Measurements from ENCODE around the gene EEF2K. TPM values are rescaled to one million over a fixed set of nuclear protein-coding genes. Genes with fewer than 3 reads are reported as not detected.
A peak's percentile ranks its signal among the peaks of the same experiment; 100 is the strongest.

Gene EEF2K
- total RNA-seq, 2 experiments from 2014 or later, result 23.0 to 24.1 TPM

DNA sequence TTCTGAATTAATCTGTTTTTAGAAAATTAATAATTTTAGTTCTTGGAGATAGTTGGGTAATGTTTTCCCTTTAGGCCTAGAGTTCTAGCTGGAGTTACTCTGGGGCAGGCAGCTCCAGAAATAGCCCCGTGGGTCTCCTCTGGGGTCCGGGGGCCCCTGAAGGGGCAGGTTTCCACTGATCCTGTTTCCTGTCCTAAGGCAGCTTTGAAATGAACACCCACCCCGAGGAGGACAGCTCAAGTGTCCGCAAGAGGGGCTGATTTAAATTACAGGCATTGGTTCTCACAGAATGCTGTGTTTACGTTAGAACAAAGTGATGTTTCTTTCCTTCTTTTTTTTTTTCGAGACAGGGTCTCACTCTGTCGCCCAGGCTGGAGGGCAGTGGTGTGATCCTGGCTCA, 23.8 kb downstream of the EEF2K start:
- peaks cover 14% of the 10 kb centered on the region for H3K36me3 Mint-ChIP-seq
- H3K27ac Mint-ChIP-seq, result no peak overlapping the region
- POLR2A ChIA-PET, result no interaction called here
- no peaks in the 10 kb centered on the region for H3K9me3 Mint-ChIP-seq
- no peak for DNase-seq
- H3K27me3 Mint-ChIP-seq, result no peaks in the 10 kb centered on the region
- H3K4me3 Mint-ChIP-seq, result no peak overlapping the region
- peaks cover 10% of the 10 kb centered on the region for H3K4me1 Mint-ChIP-seq (ENCODE audit: low read depth)
- CTCF ChIA-PET, result interaction anchor here (0.7 kb wide), 2 partner anchors 15 to 89 kb away, joined by 3 to 5 read pairs; no protein-coding TSS in a partner anchor
- intact Hi-C loops (cut with micrococcal nuclease), result no loop called here

DNA sequence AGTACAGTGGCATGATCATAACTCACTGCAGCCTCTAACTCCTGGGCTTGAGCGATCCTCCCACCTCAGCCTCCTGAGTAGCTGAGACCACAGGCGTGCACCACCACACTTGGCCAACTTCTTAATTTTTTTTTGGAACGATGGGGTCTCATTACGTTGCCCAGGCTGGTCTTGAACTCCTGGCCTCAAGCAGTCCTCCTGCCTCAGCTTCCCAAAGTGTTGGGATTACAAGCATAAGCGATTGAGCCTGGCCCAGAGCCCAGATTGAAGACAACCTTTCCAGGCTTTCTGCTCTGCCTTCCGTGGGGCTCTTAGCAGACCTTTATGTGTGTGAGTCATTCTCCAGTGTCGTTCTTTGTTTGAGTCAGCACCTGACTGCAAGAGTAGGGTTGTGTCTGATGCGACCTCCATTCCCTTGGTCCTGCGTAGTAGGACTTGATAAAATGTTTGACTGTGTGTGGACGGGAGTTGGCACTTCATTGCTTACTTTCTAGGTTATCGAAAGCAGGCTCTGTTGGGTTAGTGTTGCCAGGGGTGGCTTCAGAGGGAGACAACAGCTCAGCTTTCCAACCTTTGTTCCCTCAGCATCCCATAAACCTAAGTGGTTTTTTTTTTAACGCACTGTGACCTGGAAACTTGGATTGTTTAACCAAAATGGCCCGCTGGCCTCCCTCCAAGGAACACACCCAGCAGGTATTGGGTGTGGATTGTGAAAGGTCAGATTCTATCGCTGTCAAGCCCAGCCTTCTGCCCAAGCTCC, 26.4 kb downstream of the EEF2K start:
- DNase-seq, result peak; percentile 61
- no peak overlapping the region for H3K27ac Mint-ChIP-seq
- intact Hi-C loops (cut with micrococcal nuclease), result no loop called here
- peaks cover 10% of the 10 kb centered on the region for H3K4me1 Mint-ChIP-seq (ENCODE audit: low read depth)
- no peaks in the 10 kb centered on the region for H3K9me3 Mint-ChIP-seq
- H3K27me3 Mint-ChIP-seq, result no peaks in the 10 kb centered on the region
- ChIA-PET CTCF (interaction anchor here (1.2 kb wide), 1 partner anchor 26 kb away, joined by 3 read pairs; the partner anchor contains the start of gene EEF2K), POLR2A (no interaction called here)
- no peak overlapping the region for H3K4me3 Mint-ChIP-seq
- peaks cover 14% of the 10 kb centered on the region for H3K36me3 Mint-ChIP-seq

DNA sequence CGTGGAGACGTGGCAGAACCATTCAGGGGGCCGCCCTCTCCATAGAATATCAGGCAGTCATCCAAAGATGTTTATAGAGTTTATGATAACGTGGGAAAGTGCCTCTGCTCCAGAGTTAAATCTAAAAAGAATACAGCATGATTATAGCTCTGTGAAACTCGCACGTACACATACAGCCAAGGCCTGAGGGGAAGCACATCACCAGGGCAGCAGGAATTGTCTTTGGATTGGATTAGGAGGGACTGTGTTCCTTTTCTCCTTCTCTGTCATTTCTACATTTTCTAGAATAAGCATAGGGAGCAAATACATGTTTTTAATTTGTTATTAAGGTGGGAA, 26.9 kb downstream of the EEF2K start:
- H3K27me3 Mint-ChIP-seq, result no peaks in the 10 kb centered on the region
- CTCF ChIA-PET, result interaction anchor here (0.5 to 1.2 kb wide), 2 partner anchors 27 to 64 kb away, joined by 3 read pairs; partner anchors contain the start of genes EEF2K and POLR3E
- intact Hi-C loops (cut with micrococcal nuclease), result no loop called here

DNA sequence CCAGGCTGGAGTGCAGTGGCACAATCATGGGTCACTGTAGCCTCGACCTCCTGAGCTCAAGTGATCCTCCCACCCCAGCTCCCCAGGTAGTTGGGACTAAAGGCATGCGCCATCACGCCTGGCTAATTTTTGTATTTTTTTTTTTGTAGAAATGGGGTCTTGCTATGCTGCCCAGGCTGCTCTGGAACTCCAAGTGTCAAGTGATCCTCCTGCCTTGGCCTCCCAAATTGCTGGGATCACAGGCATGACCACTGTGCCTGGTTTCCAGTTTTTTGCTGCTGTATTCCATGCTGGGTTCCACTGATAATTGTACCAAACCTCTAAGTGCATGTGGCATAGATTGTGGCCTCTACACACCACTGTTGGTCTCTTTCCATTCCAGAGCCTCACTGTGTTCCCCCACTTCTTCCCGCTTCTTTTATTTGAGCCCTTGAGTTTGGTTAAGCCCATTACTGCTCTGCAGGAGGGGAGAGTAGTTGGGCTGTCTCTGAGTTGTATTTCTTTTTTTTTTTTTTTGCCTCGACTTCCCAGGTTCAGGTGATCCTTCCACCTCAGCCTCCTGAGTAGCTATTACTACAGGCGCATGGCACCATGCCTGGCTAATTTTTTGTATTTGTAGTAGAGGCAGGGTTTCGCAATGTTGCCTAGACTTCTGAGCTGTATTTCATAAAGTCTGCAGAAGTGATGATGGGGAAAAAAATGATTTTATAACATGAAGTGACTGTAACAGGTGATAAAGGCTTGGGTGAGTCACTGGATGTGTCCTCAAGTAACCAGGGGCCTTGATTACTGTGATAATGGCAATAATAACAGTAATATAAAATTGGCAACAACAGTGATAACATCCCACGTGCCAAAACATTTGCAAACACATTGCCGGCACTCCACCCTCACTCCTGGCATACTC, 30.0 kb downstream of the EEF2K start:
- H3K4me3 Mint-ChIP-seq, result no peak overlapping the region
- intact Hi-C loops (cut with micrococcal nuclease), result no loop called here
- ChIA-PET POLR2A (no interaction called here), CTCF (no interaction called here)
- no peak for DNase-seq
- peaks cover 11% of the 10 kb centered on the region for H3K36me3 Mint-ChIP-seq
- no peaks in the 10 kb centered on the region for H3K27me3 Mint-ChIP-seq
- H3K27ac Mint-ChIP-seq, result no peak overlapping the region
- no peaks in the 10 kb centered on the region for H3K9me3 Mint-ChIP-seq
- H3K4me1 Mint-ChIP-seq (ENCODE audit: low read depth), result peaks cover 30% of the 10 kb centered on the region

More for the DNA sequence above, 26.9 kb downstream of the EEF2K start:
- Mint-ChIP-seq H3K27ac (no peak overlapping the region), H3K9me3 (no peaks in the 10 kb centered on the region), H3K4me3 (no peak overlapping the region), H3K36me3 (peaks cover 16% of the 10 kb centered on the region), H3K4me1 (ENCODE audit: low read depth) (peaks cover 10% of the 10 kb centered on the region)
- POLR2A ChIA-PET, result no interaction called here
- DNase-seq, result no peak

DNA sequence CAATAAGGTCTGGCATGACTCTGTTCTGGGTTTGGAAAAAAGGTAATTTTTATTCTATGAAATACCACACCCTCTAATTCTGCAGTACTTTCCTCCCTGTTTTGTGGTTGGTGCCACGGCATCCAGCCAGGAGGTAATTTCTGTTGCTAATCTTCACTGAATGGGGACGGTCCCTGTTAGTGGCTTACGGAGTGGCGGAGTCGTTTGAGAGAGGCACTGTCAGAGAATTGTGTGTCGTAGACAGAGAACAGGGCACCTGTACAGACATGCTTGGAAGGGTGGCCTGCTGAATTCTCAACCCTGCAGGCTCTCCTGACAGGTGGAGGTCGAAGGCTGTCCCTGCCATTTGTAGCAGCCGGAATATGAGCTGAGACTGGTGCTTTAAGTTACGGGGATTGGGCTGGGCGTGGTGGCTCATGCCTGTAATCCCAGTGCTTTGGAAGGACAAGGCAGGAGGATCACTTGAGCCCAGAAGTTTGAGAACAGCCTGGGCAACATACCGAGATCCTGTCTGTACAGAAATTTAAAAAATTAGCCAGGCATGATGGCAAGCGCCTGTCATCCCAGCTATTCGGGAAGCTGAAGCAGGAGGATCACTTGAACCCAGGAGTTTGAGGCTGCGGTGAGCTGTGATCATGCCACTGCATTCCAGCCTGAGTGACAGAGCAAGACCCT, 33.2 kb downstream of the EEF2K start:
- ChIA-PET CTCF (interaction anchor here (0.6 kb wide), 2 partner anchors 20 to 57 kb away, joined by 3 to 4 read pairs; no protein-coding TSS in a partner anchor), POLR2A (no interaction called here)
- no peaks in the 10 kb centered on the region for H3K27me3 Mint-ChIP-seq
- no peak overlapping the region for H3K27ac Mint-ChIP-seq
- H3K4me1 Mint-ChIP-seq (ENCODE audit: low read depth), result peaks cover 21% of the 10 kb centered on the region
- peaks cover 4% of the 10 kb centered on the region for H3K36me3 Mint-ChIP-seq
- H3K9me3 Mint-ChIP-seq, result no peaks in the 10 kb centered on the region
- H3K4me3 Mint-ChIP-seq, result no peak overlapping the region
- no peak for DNase-seq
- intact Hi-C loops (cut with micrococcal nuclease), result no loop called here

DNA sequence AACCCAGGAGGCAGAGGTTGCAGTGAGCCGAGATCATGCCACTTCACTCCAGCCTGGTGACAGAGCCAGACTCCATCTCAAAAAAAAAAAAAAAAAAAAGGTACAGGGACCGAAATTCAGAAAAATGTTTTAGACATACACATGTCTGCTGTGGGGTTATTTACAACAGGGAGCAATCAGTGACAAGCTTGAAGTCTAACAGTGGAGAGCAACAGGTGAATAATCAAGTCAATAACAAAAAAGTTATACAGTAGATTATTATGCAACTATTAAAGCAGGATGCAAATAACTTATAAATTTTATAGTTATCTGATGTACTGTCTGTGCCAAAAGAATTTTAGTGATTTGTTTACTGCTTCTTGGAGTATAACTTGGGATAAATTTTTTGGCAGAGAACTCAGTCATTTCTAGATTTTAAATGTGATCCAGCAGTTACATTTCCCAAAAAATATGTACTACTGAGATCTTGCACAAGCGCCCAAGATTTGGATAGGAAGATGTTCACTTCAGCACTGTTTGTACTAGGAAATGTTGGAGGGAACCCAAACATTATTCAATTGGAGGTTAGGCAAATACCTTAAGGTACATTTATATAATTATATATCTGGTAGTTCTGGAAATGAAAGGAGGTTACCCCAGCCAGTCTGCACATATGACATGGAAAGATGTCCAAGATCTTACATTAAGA, 34.1 kb downstream of the EEF2K start:
- Mint-ChIP-seq H3K9me3 (no peaks in the 10 kb centered on the region), H3K36me3 (peaks cover 4% of the 10 kb centered on the region), H3K27me3 (no peaks in the 10 kb centered on the region), H3K4me1 (ENCODE audit: low read depth) (peaks cover 21% of the 10 kb centered on the region), H3K4me3 (no peak overlapping the region), H3K27ac (peak overlapping the region; percentile 80)
- intact Hi-C loops (cut with micrococcal nuclease), result loop anchor here (2.0 kb wide), 2 partner anchors 33 to 57 kb away; partner anchors contain the start of genes EEF2K and POLR3E
- ChIA-PET POLR2A (no interaction called here), CTCF (no interaction called here)
- no peak for DNase-seq

DNA sequence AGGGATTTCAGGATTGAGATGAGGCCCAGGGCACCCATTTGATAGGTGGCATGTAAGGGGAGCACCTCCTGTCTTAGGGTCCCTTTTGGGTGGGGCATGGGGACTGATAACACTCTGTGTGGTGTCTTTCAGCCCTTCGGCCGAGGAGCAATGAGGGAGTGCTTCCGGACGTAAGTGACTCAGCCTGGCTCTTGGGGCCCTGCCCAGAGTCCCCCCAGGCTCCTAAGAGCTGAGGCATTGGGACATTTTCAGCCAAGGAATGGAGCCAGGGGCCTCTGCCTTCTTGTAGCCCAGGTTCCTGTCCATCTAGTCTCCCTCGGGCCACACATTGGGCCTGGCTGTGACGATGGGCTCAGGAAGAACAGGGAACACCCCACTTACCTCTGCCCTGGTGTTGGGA, 44.4 kb downstream of the EEF2K start:
- intact Hi-C loops (cut with micrococcal nuclease), result no loop called here
- Mint-ChIP-seq H3K4me3 (no peak overlapping the region), H3K9me3 (peaks cover 5% of the 10 kb centered on the region), H3K4me1 (ENCODE audit: low read depth) (peaks cover 2% of the 10 kb centered on the region), H3K36me3 (peaks cover 38% of the 10 kb centered on the region), H3K27ac (no peak overlapping the region), H3K27me3 (no peaks in the 10 kb centered on the region)
- ChIA-PET POLR2A (no interaction called here), CTCF (no interaction called here)
- DNase-seq, result no peak

DNA sequence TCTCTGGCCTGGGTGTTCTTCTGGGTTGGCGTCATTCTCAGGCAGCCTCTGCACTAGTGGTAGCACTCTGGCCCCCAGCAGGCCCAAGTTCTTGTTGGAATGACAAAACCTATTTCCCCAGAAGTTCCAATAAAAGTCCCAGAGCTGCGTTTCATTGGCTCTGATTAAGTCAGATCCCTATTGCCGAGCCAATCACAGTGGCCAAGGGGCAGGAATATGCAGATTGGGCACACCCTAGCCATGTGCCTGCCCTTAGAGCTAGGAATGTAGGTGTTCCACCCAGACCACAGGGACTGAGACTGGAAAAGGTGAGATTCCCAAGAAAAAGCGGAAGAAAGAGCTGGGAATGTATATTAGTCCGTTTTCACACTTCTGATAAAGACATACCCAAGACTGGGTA, 46.2 kb downstream of the EEF2K start:
- peaks cover 47% of the 10 kb centered on the region for H3K36me3 Mint-ChIP-seq
- H3K9me3 Mint-ChIP-seq, result peaks cover 5% of the 10 kb centered on the region
- DNase-seq, result no peak
- H3K4me1 Mint-ChIP-seq (ENCODE audit: low read depth), result peaks cover 2% of the 10 kb centered on the region
- ChIA-PET CTCF (no interaction called here), POLR2A (no interaction called here)
- intact Hi-C loops (cut with micrococcal nuclease), result no loop called here
- no peak overlapping the region for H3K4me3 Mint-ChIP-seq
- H3K27me3 Mint-ChIP-seq, result no peaks in the 10 kb centered on the region
- H3K27ac Mint-ChIP-seq, result no peak overlapping the region

DNA sequence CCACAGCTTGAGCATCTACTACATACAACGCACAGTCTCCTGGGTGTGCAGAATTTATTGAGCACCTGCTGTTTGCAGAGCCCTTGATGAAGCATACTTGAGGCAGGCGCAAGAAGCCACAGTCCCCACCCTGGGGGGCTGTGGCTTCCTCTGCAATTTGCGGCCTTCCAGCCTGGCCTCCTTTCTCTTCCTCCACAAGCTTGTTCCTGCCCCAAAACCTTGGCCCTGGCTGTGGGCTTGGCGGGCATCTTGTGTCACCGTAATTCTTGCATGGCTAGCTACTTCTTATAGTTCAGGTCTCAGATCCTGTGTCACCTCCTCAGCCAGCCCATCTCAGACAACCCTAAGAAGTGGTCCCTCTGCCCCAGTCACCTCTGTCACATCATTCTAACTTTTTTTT, 47.2 kb downstream of the EEF2K start:
- intact Hi-C loops (cut with micrococcal nuclease), result no loop called here
- Mint-ChIP-seq H3K4me1 (ENCODE audit: low read depth) (peaks cover 2% of the 10 kb centered on the region), H3K27me3 (no peaks in the 10 kb centered on the region), H3K9me3 (peaks cover 5% of the 10 kb centered on the region), H3K36me3 (peaks cover 51% of the 10 kb centered on the region), H3K4me3 (no peak overlapping the region), H3K27ac (no peak overlapping the region)
- CTCF ChIA-PET, result no interaction called here
- DNase-seq, result no peak
- POLR2A ChIA-PET, result interaction anchor here (0.6 kb wide), 1 partner anchor 43 kb away, joined by 3 read pairs; no protein-coding TSS in a partner anchor

DNA sequence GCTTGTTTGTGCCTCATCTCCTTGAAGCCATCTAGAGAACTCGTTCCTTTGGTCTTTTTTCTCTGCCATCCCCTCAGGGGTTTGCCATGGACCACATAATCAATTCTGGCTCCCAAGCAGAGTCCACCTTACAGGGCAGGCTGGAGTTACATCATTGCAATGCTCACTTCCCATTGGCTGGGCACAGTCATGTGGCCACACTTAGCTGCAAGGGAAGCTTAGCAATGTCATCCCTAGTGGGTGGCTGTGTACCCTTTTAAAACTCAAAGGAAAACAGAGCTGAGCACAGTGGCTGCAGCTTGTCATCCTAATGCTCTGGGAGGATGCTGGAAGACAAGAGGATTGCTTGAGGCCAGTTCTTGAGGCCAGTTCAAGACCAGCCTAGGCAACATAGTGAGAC, 49.3 kb downstream of the EEF2K start:
- ChIA-PET POLR2A (no interaction called here), CTCF (no interaction called here)
- H3K4me3 Mint-ChIP-seq, result no peak overlapping the region
- H3K27me3 Mint-ChIP-seq, result no peaks in the 10 kb centered on the region
- peaks cover 2% of the 10 kb centered on the region for H3K4me1 Mint-ChIP-seq (ENCODE audit: low read depth)
- peaks cover 7% of the 10 kb centered on the region for H3K9me3 Mint-ChIP-seq
- no peak overlapping the region for H3K27ac Mint-ChIP-seq
- no peak for DNase-seq
- intact Hi-C loops (cut with micrococcal nuclease), result no loop called here
- peaks cover 63% of the 10 kb centered on the region for H3K36me3 Mint-ChIP-seq

DNA sequence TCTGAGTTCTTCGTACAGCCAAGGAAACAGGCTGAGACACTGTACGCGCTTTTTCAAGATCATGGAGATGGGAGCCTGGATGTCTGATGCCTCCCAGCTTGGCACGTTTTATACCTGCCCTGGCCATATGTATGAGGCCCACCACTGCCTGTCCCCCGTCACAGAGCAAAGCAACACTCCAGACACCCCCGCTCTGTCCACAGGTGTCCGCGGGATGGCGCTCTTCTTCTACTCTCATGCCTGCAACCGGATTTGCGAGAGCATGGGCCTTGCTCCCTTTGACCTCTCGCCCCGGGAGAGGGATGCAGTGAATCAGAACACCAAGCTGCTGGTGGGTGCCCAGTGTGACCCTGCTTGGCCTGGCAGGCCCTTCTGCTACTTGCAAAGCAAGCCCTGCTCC, 51.4 kb downstream of the EEF2K start:
- peaks cover 7% of the 10 kb centered on the region for H3K4me1 Mint-ChIP-seq (ENCODE audit: low read depth)
- CTCF ChIA-PET, result no interaction called here

DNA sequence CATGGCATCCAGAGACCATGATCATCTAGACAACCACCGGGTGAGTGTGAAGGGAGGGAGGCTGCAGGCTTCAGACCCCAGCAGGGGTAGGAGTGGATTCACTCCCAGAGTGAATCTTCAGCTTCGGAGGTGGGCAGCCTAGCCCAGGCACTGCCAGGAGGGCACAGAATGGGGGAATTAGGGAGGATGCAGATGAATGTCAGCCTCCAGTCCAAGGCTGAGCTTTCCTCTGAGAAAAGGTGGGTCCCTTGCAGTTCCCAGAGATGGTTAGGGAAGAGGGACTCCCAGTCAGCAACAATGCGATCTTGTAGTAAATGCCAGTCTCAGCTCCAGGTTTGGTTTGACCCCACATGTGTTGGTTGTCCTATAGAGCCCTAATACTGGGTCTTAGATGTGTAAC, 54.4 kb downstream of the EEF2K start:
- intact Hi-C loops (cut with micrococcal nuclease), result no loop called here

More for the DNA sequence above, 51.4 kb downstream of the EEF2K start:
- Mint-ChIP-seq H3K36me3 (peaks cover 62% of the 10 kb centered on the region), H3K4me3 (no peak overlapping the region), H3K9me3 (peaks cover 8% of the 10 kb centered on the region), H3K27me3 (no peaks in the 10 kb centered on the region), H3K27ac (no peak overlapping the region)
- POLR2A ChIA-PET, result no interaction called here
- intact Hi-C loops (cut with micrococcal nuclease), result no loop called here
- no peak for DNase-seq

More for the DNA sequence above, 54.4 kb downstream of the EEF2K start:
- H3K27me3 Mint-ChIP-seq, result no peaks in the 10 kb centered on the region
- DNase-seq, result no peak
- ChIA-PET CTCF (no interaction called here), POLR2A (no interaction called here)
- H3K36me3 Mint-ChIP-seq, result peaks cover 45% of the 10 kb centered on the region
- H3K4me3 Mint-ChIP-seq, result no peak overlapping the region
- peaks cover 8% of the 10 kb centered on the region for H3K4me1 Mint-ChIP-seq (ENCODE audit: low read depth)
- H3K27ac Mint-ChIP-seq, result no peak overlapping the region
- H3K9me3 Mint-ChIP-seq, result peaks cover 3% of the 10 kb centered on the region
